Mesothelial cell of epicardium (in vitro differentiated cells): Measurements from ENCODE around the gene ZNF248. TPM values are rescaled to one million over a fixed set of nuclear protein-coding genes. Genes with fewer than 3 reads are reported as not detected.

Experiments
- DNase-seq, 2 experiments: peaks; one replicate each; pipeline ENCODE4 v3.0.0; 2021; ENCODE audit warnings: low spot score in 2 of 2; ENCODE audit not compliant: unreplicated experiment in 2 of 2
- H3K27ac Mint-ChIP-seq: 2 replicates; pipeline ENCODE4 v1.8.0; 2021; ENCODE audit warnings: mixed read lengths
- H3K27me3 Mint-ChIP-seq: 2 replicates; pipeline ENCODE4 v1.8.0; 2021; ENCODE audit warnings: low read depth, mixed read lengths
- H3K36me3 Mint-ChIP-seq: 2 replicates; pipeline ENCODE4 v1.8.0; 2021; ENCODE audit warnings: mixed read lengths
- H3K4me1 Mint-ChIP-seq: 2 replicates; pipeline ENCODE4 v1.8.0; 2021; ENCODE audit warnings: mixed read lengths
- H3K4me3 Mint-ChIP-seq: 2 replicates; pipeline ENCODE4 v1.8.0; 2021; ENCODE audit warnings: mild to moderate bottlenecking, moderate library complexity, mixed read lengths
- H3K9me3 Mint-ChIP-seq: 2 replicates; pipeline ENCODE4 v1.8.0; 2021; ENCODE audit warnings: mixed read lengths
- CTCF ChIP-seq: fragments of 200-600 bp; sonication (generic); IDR thresholded peaks from one replicate; pipeline ENCODE4 v1.5.0; 2021; ENCODE audit warnings: antibody characterized with exemption; ENCODE audit not compliant: unreplicated experiment
- total RNA-seq: library from RNA; stranded (reverse); gene quantifications from 3 replicates; pipeline ENCODE4 v1.2.1, GENCODE V29; 2021

Gene ZNF248
- total RNA-seq, 1 donor from 2014 or later: 15.8 TPM

GRCh38 chr10:37821237-37821636 lies 36.2 kb downstream of the ZNF248 start:
- H3K36me3 Mint-ChIP-seq: peaks cover 30% of the 10 kb centered on the region
- no peaks in the 10 kb centered on the region for H3K27me3 Mint-ChIP-seq
- no peak for TF ChIP-seq CTCF
- no peak for DNase-seq
- no peak overlapping the region for H3K4me3 Mint-ChIP-seq
- no peak overlapping the region for H3K27ac Mint-ChIP-seq
- peaks cover 67% of the 10 kb centered on the region for H3K9me3 Mint-ChIP-seq
- H3K4me1 Mint-ChIP-seq: no peaks in the 10 kb centered on the region

DNA sequence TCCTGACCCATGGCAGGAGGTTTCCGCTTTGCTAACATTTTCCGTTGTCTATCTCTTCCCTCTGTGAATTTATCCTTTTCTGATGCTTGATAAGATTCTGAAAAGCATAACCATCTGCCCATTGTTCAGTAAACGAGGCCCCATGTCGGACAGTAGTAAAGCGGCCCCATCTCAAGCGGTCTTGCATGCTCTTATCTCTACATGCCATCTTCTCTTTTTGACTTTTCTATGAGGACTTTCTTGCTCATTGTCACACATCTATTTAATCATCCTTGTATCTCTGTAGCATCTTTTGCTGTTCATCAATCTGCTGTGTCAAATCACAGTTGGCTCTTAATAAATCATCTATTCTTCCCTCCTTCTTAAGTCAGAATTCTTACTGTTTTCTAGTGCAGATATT lies 37.6 kb downstream of the ZNF248 start:
- no peak for DNase-seq
- Mint-ChIP-seq H3K27ac (no peak overlapping the region), H3K4me1 (no peaks in the 10 kb centered on the region), H3K36me3 (peaks cover 25% of the 10 kb centered on the region), H3K4me3 (no peak overlapping the region), H3K9me3 (peaks cover 73% of the 10 kb centered on the region), H3K27me3 (no peaks in the 10 kb centered on the region)
- TF ChIP-seq CTCF: no peak

- Mint-ChIP-seq H3K36me3 (peaks cover 21% of the 10 kb centered on the region), H3K4me3 (no peak overlapping the region), H3K27ac (no peak overlapping the region), H3K9me3 (peaks cover 81% of the 10 kb centered on the region), H3K27me3 (no peaks in the 10 kb centered on the region), H3K4me1 (no peaks in the 10 kb centered on the region)
- TF ChIP-seq CTCF: no peak
- no peak for DNase-seq
These were observed 41.1 kb downstream of the ZNF248 start for GRCh38 chr10:37816290-37816689.

- no peak overlapping the region for H3K4me3 Mint-ChIP-seq
- no peaks in the 10 kb centered on the region for H3K4me1 Mint-ChIP-seq
- peaks cover 78% of the 10 kb centered on the region for H3K9me3 Mint-ChIP-seq
- TF ChIP-seq CTCF: no peak
- no peaks in the 10 kb centered on the region for H3K27me3 Mint-ChIP-seq
- no peak for DNase-seq
- H3K36me3 Mint-ChIP-seq: peaks cover 11% of the 10 kb centered on the region
- no peak overlapping the region for H3K27ac Mint-ChIP-seq
These were observed 43.6 kb downstream of the ZNF248 start for GRCh38 chr10:37813763-37814162.

- H3K36me3 Mint-ChIP-seq: peaks cover 11% of the 10 kb centered on the region
- no peak overlapping the region for H3K4me3 Mint-ChIP-seq
- no peak for DNase-seq
- H3K27ac Mint-ChIP-seq: no peak overlapping the region
- no peak for TF ChIP-seq CTCF
- no peaks in the 10 kb centered on the region for H3K4me1 Mint-ChIP-seq
- H3K9me3 Mint-ChIP-seq: peaks cover 78% of the 10 kb centered on the region
- H3K27me3 Mint-ChIP-seq: no peaks in the 10 kb centered on the region
These were observed 45.1 kb downstream of the ZNF248 start for GRCh38 chr10:37812290-37812689.

DNA sequence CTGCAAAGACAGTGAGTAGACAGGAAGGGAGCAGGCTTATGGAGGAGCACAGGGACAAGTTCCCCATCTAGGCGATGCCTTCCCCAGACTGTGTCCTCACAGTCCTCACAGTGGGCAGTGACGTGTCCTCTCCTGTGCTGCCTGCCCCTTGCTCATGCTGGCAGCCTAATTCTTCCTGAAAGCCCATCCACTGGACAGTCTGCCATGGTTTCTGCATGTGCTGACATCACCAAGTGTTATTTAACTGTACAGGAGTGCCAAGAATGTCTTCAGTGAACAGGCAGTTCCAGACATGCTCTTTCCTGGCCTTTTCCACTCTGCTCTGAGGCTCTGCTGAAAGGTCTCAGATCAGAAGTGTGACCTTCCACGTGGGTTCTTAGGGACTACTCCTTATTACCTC lies 54.1 kb downstream of the ZNF248 start:
- Mint-ChIP-seq H3K27me3 (no peaks in the 10 kb centered on the region), H3K36me3 (no peaks in the 10 kb centered on the region), H3K9me3 (peaks cover 64% of the 10 kb centered on the region), H3K27ac (no peak overlapping the region), H3K4me1 (no peaks in the 10 kb centered on the region), H3K4me3 (no peak overlapping the region)
- no peak for DNase-seq
- TF ChIP-seq CTCF: no peak
